Ectodermal cell (in vitro differentiated cells): ENCODE results near the gene PHLPP2.
"Not testable (repeated sequence)": the region's sequence is repeated elsewhere in the genome, so short reads cannot be mapped to it uniquely, and the experiment has no call there.

ENCODE experiments used
- H3K27ac ChIP-seq: 2 replicates; pipeline ENCODE4 v1.7.0; 2013; ENCODE audit warnings: mild to moderate bottlenecking, low read depth, low read length; ENCODE audit not compliant: insufficient read depth, poor library complexity, severe bottlenecking
- H3K27me3 ChIP-seq: 2 replicates; pipeline ENCODE4 v1.7.0; 2013; ENCODE audit warnings: mild to moderate bottlenecking, low read length; ENCODE audit not compliant: insufficient read depth, control insufficient read depth, poor library complexity, severe bottlenecking
- H3K36me3 ChIP-seq: one replicate; pipeline ENCODE4 v1.7.0; 2013; ENCODE audit warnings: low read length; ENCODE audit not compliant: control insufficient read depth, insufficient read depth
- H3K4me1 ChIP-seq: one replicate; pipeline ENCODE4 v1.7.0; 2013; ENCODE audit warnings: low read length; ENCODE audit not compliant: control insufficient read depth, insufficient read depth
- H3K4me3 ChIP-seq: 2 replicates; pipeline ENCODE4 v1.7.0; 2013; ENCODE audit warnings: low read depth, low read length, control low read depth; ENCODE audit not compliant: insufficient read depth
- H3K9me3 ChIP-seq: 2 replicates; pipeline ENCODE4 v1.7.0; 2013; ENCODE audit warnings: mild to moderate bottlenecking, low read length, moderate library complexity; ENCODE audit not compliant: control insufficient read depth
- WGBS, 2 experiments: methylation state at CpG; one replicate each; pipeline ENCODE4 v1.1.7; 2013; ENCODE audit warnings: missing lambda C conversion rate in 2 of 2; 5-methylcytosine and 5-hydroxymethylcytosine counted together

Gene PHLPP2

DNA sequence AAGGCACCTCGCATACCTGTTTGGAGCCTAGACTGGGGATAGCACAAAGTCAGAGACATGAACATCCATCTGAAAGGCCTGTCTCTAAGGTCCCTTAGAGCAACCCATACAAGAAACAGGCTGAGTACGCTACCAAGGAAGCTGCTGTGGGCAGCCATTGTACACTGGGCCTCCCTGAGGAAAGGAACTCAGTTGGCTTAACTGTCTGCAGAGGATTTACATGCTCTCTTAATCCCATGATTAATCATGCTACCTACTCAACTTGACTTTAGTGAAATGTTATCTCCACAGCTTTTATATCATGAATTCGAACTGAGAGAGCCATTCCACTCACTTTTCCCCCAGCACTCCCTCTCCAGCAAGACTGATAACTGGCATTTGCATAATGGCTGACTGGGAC lies 26.0 kb downstream of the PHLPP2 start:
- H3K27me3 ChIP-seq: no peaks in the 10 kb centered on the region
- peaks cover 7% of the 10 kb centered on the region for H3K36me3 ChIP-seq
- no peaks in the 10 kb centered on the region for H3K9me3 ChIP-seq
- WGBS, 2 experiments: 95 to 96% methylated on average over 3 of the region's 3 CpGs
- no peak overlapping the region for H3K4me3 ChIP-seq
- no peaks in the 10 kb centered on the region for H3K4me1 ChIP-seq
- no peak overlapping the region for H3K27ac ChIP-seq

DNA sequence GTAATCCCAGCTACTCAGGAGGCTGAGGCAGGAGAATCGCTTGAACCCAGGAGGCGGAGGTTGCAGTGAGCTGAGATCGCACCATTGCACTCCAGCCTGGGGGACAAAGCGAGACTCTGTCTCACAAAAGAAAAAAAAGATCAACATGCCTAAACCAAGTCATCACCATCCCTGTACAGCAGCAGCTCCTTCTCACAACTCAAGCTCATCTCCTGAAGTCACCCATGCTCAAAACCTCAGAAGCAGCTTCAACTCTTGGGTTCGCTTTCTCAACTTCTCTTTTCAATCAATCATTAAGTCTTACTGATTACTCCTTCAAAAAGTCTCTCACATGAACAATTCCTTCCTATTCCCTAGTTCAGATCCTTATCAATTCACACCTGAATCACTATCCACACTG lies 31.3 kb downstream of the PHLPP2 start:
- Histone ChIP-seq H3K9me3 (no peaks in the 10 kb centered on the region), H3K27me3 (no peaks in the 10 kb centered on the region), H3K4me3 (no peak overlapping the region), H3K36me3 (no peaks in the 10 kb centered on the region), H3K4me1 (no peaks in the 10 kb centered on the region), H3K27ac (no peak overlapping the region)
- 93 to 96% methylated on average over 5 of the region's 5 CpGs for WGBS, 2 experiments

DNA sequence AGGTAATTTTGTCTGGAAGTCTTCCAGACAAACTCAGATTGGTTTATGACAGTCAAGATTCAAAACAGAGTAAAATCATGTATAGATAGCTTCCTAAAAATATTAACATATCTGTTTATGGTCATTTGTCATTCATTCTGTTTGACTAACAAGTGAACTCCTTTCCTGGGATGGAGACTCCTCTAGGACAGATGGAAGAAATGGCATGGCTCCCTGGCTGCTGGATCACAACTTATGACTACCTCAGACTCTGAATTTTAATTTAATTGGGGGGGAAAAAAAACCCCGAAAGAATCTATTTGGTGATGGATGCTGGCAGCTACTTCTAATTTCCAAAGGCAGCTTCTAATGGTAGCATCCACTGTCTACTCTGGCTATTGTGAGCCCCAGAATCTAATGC lies 34.6 kb downstream of the PHLPP2 start:
- Histone ChIP-seq H3K9me3 (no peaks in the 10 kb centered on the region), H3K27me3 (no peaks in the 10 kb centered on the region), H3K27ac (no peak overlapping the region), H3K36me3 (peaks cover 3% of the 10 kb centered on the region), H3K4me1 (no peaks in the 10 kb centered on the region), H3K4me3 (no peak overlapping the region)
- no CpG with 5 or more reads among the region's 1 CpG for WGBS, 2 experiments

DNA sequence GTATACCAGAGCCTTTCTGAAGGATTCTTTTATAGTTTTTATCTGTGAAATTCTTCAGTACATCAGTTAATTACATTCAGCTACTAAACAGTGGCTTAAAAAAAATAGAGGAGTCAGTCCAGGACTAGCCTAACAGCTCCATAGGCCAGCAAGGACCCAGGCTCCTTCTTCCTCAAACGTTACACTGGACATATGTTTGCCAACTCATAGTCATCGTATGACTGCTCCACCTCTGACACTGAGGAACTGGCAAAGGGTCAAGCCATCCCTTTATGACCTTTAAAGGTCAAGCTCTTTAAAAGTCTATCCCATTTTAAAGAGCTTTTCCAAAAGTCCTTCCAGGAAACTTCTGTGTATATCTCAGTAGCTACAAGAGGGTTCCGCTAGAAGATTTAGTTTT lies 36.6 kb downstream of the PHLPP2 start:
- Histone ChIP-seq H3K4me1 (no peaks in the 10 kb centered on the region), H3K27ac (no peak overlapping the region), H3K9me3 (no peaks in the 10 kb centered on the region), H3K27me3 (no peaks in the 10 kb centered on the region), H3K36me3 (peaks cover 7% of the 10 kb centered on the region), H3K4me3 (no peak overlapping the region)
- 92 to 96% methylated on average over 3 of the region's 3 CpGs for WGBS, 2 experiments

DNA sequence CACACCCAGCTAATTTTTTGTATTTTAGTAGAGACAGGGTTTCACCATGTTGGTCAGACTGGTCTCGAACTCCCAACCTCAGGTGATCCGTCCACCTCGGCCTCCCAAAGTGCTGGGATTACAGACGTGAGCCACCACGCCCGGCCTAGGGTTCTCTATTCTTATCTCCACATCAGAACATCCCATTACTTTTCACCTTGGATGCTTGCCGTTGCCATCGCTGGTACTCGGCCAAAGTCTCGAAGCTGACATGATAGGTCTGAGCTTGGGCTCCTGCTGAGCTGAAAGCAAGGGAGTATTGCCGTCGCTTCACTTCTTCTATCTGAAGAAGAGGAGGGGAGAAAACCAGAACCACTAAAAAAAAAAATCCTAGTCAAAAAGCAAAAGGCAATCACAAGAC lies 40.2 kb downstream of the PHLPP2 start:
- H3K27ac ChIP-seq, H3K4me3 ChIP-seq, H3K9me3 ChIP-seq, H3K4me1 ChIP-seq, H3K27me3 ChIP-seq: not testable (repeated sequence)
- peaks cover 14% of the 10 kb centered on the region for H3K36me3 ChIP-seq
- 95 to 96% methylated on average over 12 of the region's 12 CpGs for WGBS, 2 experiments

DNA sequence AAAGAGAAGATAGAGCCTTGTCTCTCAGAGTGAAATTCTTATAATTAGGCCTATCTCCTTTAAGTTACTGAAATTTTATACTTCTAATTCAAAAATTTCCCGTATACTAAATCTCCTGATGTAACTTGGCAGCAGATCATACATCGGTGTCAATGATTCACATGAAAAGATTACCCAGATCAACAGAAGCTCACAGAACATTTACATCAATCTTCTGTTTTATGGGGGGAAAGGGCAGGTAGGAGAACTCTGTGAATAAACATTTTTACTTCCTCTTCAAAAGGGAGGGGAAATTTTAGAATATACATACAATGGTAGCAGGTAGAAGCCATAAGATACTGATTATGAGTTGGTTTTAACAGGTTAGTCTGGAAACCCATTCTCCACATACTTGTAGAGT lies 43.1 kb downstream of the PHLPP2 start:
- Histone ChIP-seq H3K27ac (no peak overlapping the region), H3K27me3 (no peaks in the 10 kb centered on the region), H3K4me1 (peaks cover 8% of the 10 kb centered on the region), H3K36me3 (peaks cover 21% of the 10 kb centered on the region), H3K4me3 (no peak overlapping the region), H3K9me3 (no peaks in the 10 kb centered on the region)
- whole genome bisulfite sequencing, 2 experiments: 93 to 100% methylated on average over 2 of the region's 2 CpGs

DNA sequence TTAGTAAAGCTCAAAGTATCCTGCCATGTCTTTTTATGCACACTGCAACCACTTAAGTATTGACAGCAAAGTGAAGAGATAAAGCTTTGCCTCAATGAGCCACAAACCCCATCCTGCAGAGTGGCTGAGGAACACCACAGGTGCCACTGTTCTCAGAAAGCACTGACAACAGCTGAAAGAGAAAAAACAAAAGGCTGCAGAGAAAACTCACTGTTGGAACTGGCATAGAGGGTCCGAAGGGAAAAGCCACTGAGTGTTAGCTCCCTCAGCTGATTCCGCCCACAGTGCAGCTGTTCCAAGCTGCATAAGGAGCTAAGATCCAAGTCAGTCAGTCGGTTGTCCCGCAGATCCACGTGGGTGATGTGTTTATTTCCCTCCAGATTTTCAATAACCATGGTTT lies 48.3 kb downstream of the PHLPP2 start:
- Histone ChIP-seq H3K4me1 (peaks cover 8% of the 10 kb centered on the region), H3K27me3 (no peaks in the 10 kb centered on the region), H3K27ac (no peak overlapping the region), H3K9me3 (no peaks in the 10 kb centered on the region), H3K36me3 (peaks cover 25% of the 10 kb centered on the region), H3K4me3 (no peak overlapping the region)
- WGBS, 2 experiments: 71 to 76% methylated on average over 5 of the region's 5 CpGs

DNA sequence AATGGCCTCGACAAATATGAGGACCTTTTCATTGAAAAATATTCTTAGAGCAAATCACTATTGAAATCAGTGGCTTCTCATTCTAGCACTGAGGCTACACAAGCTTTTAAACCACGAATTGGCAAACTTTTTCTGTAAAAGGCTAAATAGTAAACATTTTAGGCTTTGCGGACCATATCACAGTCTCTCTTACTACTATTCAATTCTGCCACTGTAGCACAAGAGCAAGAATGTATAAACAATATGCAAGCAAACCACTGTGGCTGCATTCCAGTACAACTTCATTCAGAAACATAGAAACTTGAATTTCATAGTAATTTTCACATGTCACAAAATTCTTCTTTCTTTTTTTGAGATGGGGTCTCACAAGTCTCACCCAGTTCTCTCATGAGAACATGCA lies 49.1 kb downstream of the PHLPP2 start:
- WGBS, 2 experiments: 95 to 98% methylated on average over 3 of the region's 3 CpGs
- Histone ChIP-seq H3K36me3 (peaks cover 24% of the 10 kb centered on the region), H3K27ac (no peak overlapping the region), H3K4me1 (peaks cover 8% of the 10 kb centered on the region), H3K4me3 (no peak overlapping the region), H3K9me3 (no peaks in the 10 kb centered on the region), H3K27me3 (no peaks in the 10 kb centered on the region)

DNA sequence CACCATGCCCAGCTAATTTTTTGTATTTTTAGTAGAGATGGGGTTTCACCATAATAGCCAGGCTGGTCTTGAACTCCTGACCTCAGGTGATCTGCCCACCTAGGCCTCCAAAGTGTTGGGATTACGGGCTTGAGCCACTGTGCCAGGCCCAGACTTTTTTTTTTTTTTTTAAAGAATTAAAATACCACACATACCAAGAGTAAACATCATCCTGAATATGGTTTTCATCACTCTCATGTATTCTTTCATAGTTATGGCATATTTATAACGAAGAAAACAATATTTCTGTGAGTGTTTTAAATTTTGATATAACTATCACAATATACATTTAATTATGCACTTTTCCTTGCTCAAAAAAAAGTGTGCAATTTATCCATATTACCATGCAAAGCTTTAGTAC lies 50.3 kb downstream of the PHLPP2 start:
- Histone ChIP-seq H3K9me3 (no peaks in the 10 kb centered on the region), H3K36me3 (peaks cover 18% of the 10 kb centered on the region), H3K27ac (no peak overlapping the region), H3K4me3 (no peak overlapping the region), H3K4me1 (peaks cover 8% of the 10 kb centered on the region), H3K27me3 (no peaks in the 10 kb centered on the region)
- WGBS, 2 experiments: 91 to 94% methylated on average over 1 of the region's 2 CpGs

DNA sequence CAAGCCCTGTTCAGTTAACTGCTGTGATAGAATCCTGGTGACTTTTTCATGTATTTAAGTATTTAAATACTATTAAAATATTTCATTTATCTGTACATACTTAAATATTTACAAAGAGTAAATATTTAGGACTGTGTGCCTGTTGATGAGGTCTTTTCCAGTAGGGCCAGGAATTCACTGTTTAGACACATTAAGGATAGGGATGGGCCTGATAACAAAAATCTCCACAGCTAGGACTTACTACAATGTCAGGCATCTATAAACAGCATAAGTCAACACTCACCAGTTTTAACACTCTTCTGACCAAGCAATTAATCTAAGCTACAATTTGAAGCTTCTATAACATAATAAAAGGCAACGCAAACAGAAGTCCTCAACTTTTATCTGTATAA lies 50.9 kb downstream of the PHLPP2 start:
- Histone ChIP-seq H3K4me3 (no peak overlapping the region), H3K27me3 (no peaks in the 10 kb centered on the region), H3K4me1 (peaks cover 8% of the 10 kb centered on the region), H3K9me3 (no peaks in the 10 kb centered on the region), H3K27ac (no peak overlapping the region), H3K36me3 (peaks cover 16% of the 10 kb centered on the region)
- 83% methylated on average over 1 of the region's 1 CpG; no CpG with 5 or more reads in 1 of the 2 experiments for WGBS, 2 experiments
